ENCODE results near the gene RAD51B.

Gene RAD51B

GRCh38 chr14:68577802-68578541 lies 758.4 kb downstream of the RAD51B start:
- no peak for TF ChIP-seq JUND (IDR thresholded peaks at IDR 0.05; ENCODE audit: low read depth)
- DNase-seq (ENCODE audit: low read depth in 1 of 2, low spot score in 1 of 2): peak; percentile 74 to 93

GRCh38 chr14:68578597-68578996 lies 759.0 kb downstream of the RAD51B start:
- DNase-seq (ENCODE audit: low read depth in 1 of 2, low spot score in 1 of 2): no peak
- in situ Hi-C loops (cut with HindIII; ENCODE audit: low pct_unique_long_range_greater_than_20kb, low sequenced_read_pairs): no loop called here
- TF ChIP-seq JUND (IDR thresholded peaks at IDR 0.05; ENCODE audit: low read depth): no peak

More at GRCh38 chr14:68577802-68578541, 758.4 kb downstream of the RAD51B start:
- in situ Hi-C loops (cut with HindIII; ENCODE audit: low pct_unique_long_range_greater_than_20kb, low sequenced_read_pairs): no loop called here

GRCh38 chr14:68580096-68580645 lies 760.6 kb downstream of the RAD51B start:
- no peak for TF ChIP-seq JUND (IDR thresholded peaks at IDR 0.05; ENCODE audit: low read depth)
- in situ Hi-C loops (cut with HindIII; ENCODE audit: low pct_unique_long_range_greater_than_20kb, low sequenced_read_pairs): no loop called here
- no peak for DNase-seq (ENCODE audit: low read depth in 1 of 2, low spot score in 1 of 2)

- in situ Hi-C loops (cut with HindIII; ENCODE audit: low pct_unique_long_range_greater_than_20kb, low sequenced_read_pairs): no loop called here
- no peak for TF ChIP-seq JUND (IDR thresholded peaks at IDR 0.05; ENCODE audit: low read depth)
- no peak for DNase-seq (ENCODE audit: low read depth in 1 of 2, low spot score in 1 of 2)
Observed at GRCh38 chr14:68580671-68581070, 761.1 kb downstream of the RAD51B start.

GRCh38 chr14:68583548-68584280 lies 764.1 kb downstream of the RAD51B start:
- in situ Hi-C loops (cut with HindIII; ENCODE audit: low pct_unique_long_range_greater_than_20kb, low sequenced_read_pairs): no loop called here
- TF ChIP-seq JUND (IDR thresholded peaks at IDR 0.05; ENCODE audit: low read depth): no peak
- DNase-seq (ENCODE audit: low read depth in 1 of 2, low spot score in 1 of 2): no peak

GRCh38 chr14:68584786-68585185 lies 765.2 kb downstream of the RAD51B start:
- peak in 1 of 2 experiments; percentile 77 for DNase-seq (ENCODE audit: low read depth in 1 of 2, low spot score in 1 of 2)
- TF ChIP-seq JUND (IDR thresholded peaks at IDR 0.05; ENCODE audit: low read depth): no peak
- in situ Hi-C loops (cut with HindIII; ENCODE audit: low pct_unique_long_range_greater_than_20kb, low sequenced_read_pairs): no loop called here

- no peak for DNase-seq (ENCODE audit: low read depth in 1 of 2, low spot score in 1 of 2)
- no peak for TF ChIP-seq JUND (IDR thresholded peaks at IDR 0.05; ENCODE audit: low read depth)
- in situ Hi-C loops (cut with HindIII; ENCODE audit: low pct_unique_long_range_greater_than_20kb, low sequenced_read_pairs): no loop called here
Observed at GRCh38 chr14:68585690-68586089, 766.1 kb downstream of the RAD51B start.

- in situ Hi-C loops (cut with HindIII; ENCODE audit: low pct_unique_long_range_greater_than_20kb, low sequenced_read_pairs): no loop called here
- no peak for TF ChIP-seq JUND (IDR thresholded peaks at IDR 0.05; ENCODE audit: low read depth)
- DNase-seq (ENCODE audit: low read depth in 1 of 2, low spot score in 1 of 2): no peak
Observed at GRCh38 chr14:68586896-68587751, 767.5 kb downstream of the RAD51B start.

GRCh38 chr14:68587931-68588330 lies 768.4 kb downstream of the RAD51B start:
- in situ Hi-C loops (cut with HindIII; ENCODE audit: low pct_unique_long_range_greater_than_20kb, low sequenced_read_pairs): no loop called here
- DNase-seq (ENCODE audit: low read depth in 1 of 2, low spot score in 1 of 2): no peak
- TF ChIP-seq JUND (IDR thresholded peaks at IDR 0.05; ENCODE audit: low read depth): no peak

- no peak for TF ChIP-seq JUND (IDR thresholded peaks at IDR 0.05; ENCODE audit: low read depth)
- in situ Hi-C loops (cut with HindIII; ENCODE audit: low pct_unique_long_range_greater_than_20kb, low sequenced_read_pairs): no loop called here
- DNase-seq (ENCODE audit: low read depth in 1 of 2, low spot score in 1 of 2): no peak
Observed at GRCh38 chr14:68589447-68590200, 770.0 kb downstream of the RAD51B start.

GRCh38 chr14:68590201-68590522 lies 770.6 kb downstream of the RAD51B start:
- no peak for DNase-seq (ENCODE audit: low read depth in 1 of 2, low spot score in 1 of 2)
- no peak for TF ChIP-seq JUND (IDR thresholded peaks at IDR 0.05; ENCODE audit: low read depth)
- in situ Hi-C loops (cut with HindIII; ENCODE audit: low pct_unique_long_range_greater_than_20kb, low sequenced_read_pairs): no loop called here

GRCh38 chr14:68591786-68592185 lies 772.2 kb downstream of the RAD51B start:
- in situ Hi-C loops (cut with HindIII; ENCODE audit: low pct_unique_long_range_greater_than_20kb, low sequenced_read_pairs): no loop called here
- no peak for TF ChIP-seq JUND (IDR thresholded peaks at IDR 0.05; ENCODE audit: low read depth)
- DNase-seq (ENCODE audit: low read depth in 1 of 2, low spot score in 1 of 2): no peak

Data from T47D (cell line).